A549 (cell line): ENCODE results near the gene DNAJB6. TPM values are rescaled to one million over a fixed set of nuclear protein-coding genes. Genes with fewer than 3 reads are reported as not detected.

Source experiments
- ATAC-seq, 2 experiments: fragments of 200-7000 bp in 1 of 2; fragments of >200 bp in 1 of 2; cut with Nextera tagmentation in 1 of 2; cut with Tn5 transposase in 1 of 2; 3 replicates each; pipeline versions ENCODE4 v1.8.0 to v1.9.1; 2018 to 2020; ENCODE audit warnings: mild to moderate bottlenecking in 1 of 2, moderate library complexity in 1 of 2
- CTCF ChIA-PET: fragments of 300-600 bp; sonication (Branson Sonifier 250); formaldehyde crosslinking; extraction: SDS; loops from one replicate; lab custom pipeline; 2021; ENCODE audit warnings: antibody characterized with exemption, inconsistent platforms; lab: Yijun Ruan, JAX
- POLR2A ChIA-PET: fragments of 350-600 bp; formaldehyde crosslinking; extraction: SDS; loops from one replicate; lab custom pipeline; 2021; ENCODE audit warnings: antibody characterized with exemption, inconsistent platforms; lab: Yijun Ruan, JAX
- DNase-seq, 2 experiments: peaks; one replicate each; pipeline versions ENCODE4 v3.0.0 to v3.0.0-alpha.2; 2011 to 2016; ENCODE audit warnings: low read depth in 1 of 2, low spot score in 1 of 2
- FAIRE-seq: peaks from 2 replicates; lab custom pipeline; 2011; peaks lifted over from hg19 to GRCh38; lab: Jason Lieb, UNC
- H3K27ac ChIP-seq, 2 experiments: fragments of >200 bp; sonication (Bioruptor Twin); formaldehyde crosslinking; 3 replicates each; pipeline ENCODE4 v1.5.1; 2016 to 2017
- H3K4me1 ChIP-seq: fragments of >200 bp; sonication (Bioruptor Twin); formaldehyde crosslinking; 3 replicates; pipeline ENCODE4 v1.6.1; 2016
- H3K4me2 ChIP-seq: fragments of >200 bp; sonication (Bioruptor Twin); formaldehyde crosslinking; 3 replicates; pipeline ENCODE4 v1.6.1; 2016
- H3K4me3 ChIP-seq: fragments of >200 bp; sonication (Bioruptor Twin); formaldehyde crosslinking; 3 replicates; pipeline ENCODE4 v1.5.1; 2016
- H3K9me3 ChIP-seq: fragments of >200 bp; sonication (Bioruptor Twin); formaldehyde crosslinking; 3 replicates; pipeline ENCODE4 v1.6.1; 2016
- ATOH8 ChIP-seq: fragments of 250-450 bp; sonication (Bioruptor Pico); IDR thresholded peaks from 2 replicates; pipeline ENCODE4 v1.5.0; 2020; ENCODE audit warnings: low read depth, mild to moderate bottlenecking, moderate library complexity
- BCL3 ChIP-seq: fragments of >200 bp; sonication (Bioruptor Twin); formaldehyde crosslinking; IDR thresholded peaks from 3 replicates; pipeline ENCODE4 v1.6.1; 2016
- CBX2 ChIP-seq: fragments of 200-600 bp; sonication (generic); IDR thresholded peaks from 2 replicates; pipeline ENCODE4 v1.6.1; 2016; ENCODE audit warnings: low read depth, mild to moderate bottlenecking, borderline replicate concordance
- E2F6 ChIP-seq: IDR thresholded peaks from 2 replicates; pipeline ENCODE4 v1.6.1; 2012; ENCODE audit warnings: low read depth, borderline replicate concordance
- ESRRA ChIP-seq: fragments of 150-350 bp; IDR thresholded peaks from 2 replicates; pipeline ENCODE4 v1.6.1; 2014; ENCODE audit warnings: mild to moderate bottlenecking, low read length, borderline replicate concordance
- FOSB ChIP-seq: fragments of 250-450 bp; sonication (Bioruptor Pico); IDR thresholded peaks from 2 replicates; pipeline ENCODE4 v1.5.0; 2020; ENCODE audit warnings: mild to moderate bottlenecking, moderate library complexity
- FOXS1 ChIP-seq: fragments of 250-450 bp; sonication (Bioruptor Pico); IDR thresholded peaks from 2 replicates; pipeline ENCODE4 v1.5.0; 2020; ENCODE audit warnings: mild to moderate bottlenecking, moderate library complexity
- HEYL ChIP-seq: fragments of 250-450 bp; sonication (Bioruptor Pico); IDR thresholded peaks from 2 replicates; pipeline ENCODE4 v1.8.0; 2021; ENCODE audit warnings: mild to moderate bottlenecking, moderate library complexity
- HOXA7 ChIP-seq: fragments of 250-450 bp; sonication (Bioruptor Pico); IDR thresholded peaks from 2 replicates; pipeline ENCODE4 v1.5.0; 2020; ENCODE audit warnings: mild to moderate bottlenecking, moderate library complexity
- HOXB5 ChIP-seq: fragments of 250-450 bp; sonication (Bioruptor Pico); IDR thresholded peaks from 2 replicates; pipeline ENCODE4 v1.5.0; 2020; ENCODE audit warnings: mild to moderate bottlenecking, moderate library complexity
- JUNB ChIP-seq: fragments of >200 bp; sonication (Bioruptor Twin); formaldehyde crosslinking; IDR thresholded peaks from 2 replicates; pipeline ENCODE4 v1.6.1; 2016
- KDM1A ChIP-seq: fragments of 200-600 bp; sonication (generic); IDR thresholded peaks from 2 replicates; pipeline ENCODE4 v1.6.1; 2016; ENCODE audit warnings: low read depth, mild to moderate bottlenecking
- MYC ChIP-seq: IDR thresholded peaks from 2 replicates; pipeline ENCODE4 v1.6.1; 2012; ENCODE audit warnings: mild to moderate bottlenecking, inconsistent platforms, low read length, improper control_type of control experiment, borderline replicate concordance
- NFE2L2 ChIP-seq: fragments of 150-350 bp; conservative IDR thresholded peaks from 2 replicates; pipeline ENCODE4 v1.6.1; 2014; ENCODE audit warnings: low read length
- NR3C1 ChIP-seq: fragments of >200 bp; sonication (Bioruptor Twin); formaldehyde crosslinking; IDR thresholded peaks from 3 replicates; pipeline ENCODE4 v1.6.1; 2017
- PBX3 ChIP-seq: IDR thresholded peaks from 2 replicates; pipeline ENCODE4 v1.6.1; 2012
- PHF8 ChIP-seq: fragments of 200-600 bp; sonication (generic); IDR thresholded peaks from 2 replicates; pipeline ENCODE4 v1.6.1; 2016; ENCODE audit warnings: low read depth, mild to moderate bottlenecking, antibody characterized with exemption, moderate library complexity, borderline replicate concordance
- RAD21 ChIP-seq, 2 experiments: fragments of >200 bp in 1 of 2; sonication (Bioruptor Twin) in 1 of 2; formaldehyde crosslinking in 1 of 2; IDR thresholded peaks in 1 of 2; conservative IDR thresholded peaks in 1 of 2; 2 replicates in 1 of 2; 3 replicates in 1 of 2; pipeline ENCODE4 v1.6.1; 2012 to 2018; ENCODE audit warnings: inconsistent platforms in 1 of 2
- TFCP2L1 ChIP-seq: fragments of 250-450 bp; sonication (Bioruptor Pico); IDR thresholded peaks from 2 replicates; pipeline ENCODE4 v1.5.0; 2021; ENCODE audit warnings: mild to moderate bottlenecking
- ZFP36 ChIP-seq: fragments of 450-650 bp; IDR thresholded peaks from 2 replicates; pipeline ENCODE4 v1.6.1; 2014; ENCODE audit warnings: borderline replicate concordance; ENCODE audit not compliant: partially characterized antibody
- ZSCAN20 ChIP-seq: fragments of 250-450 bp; sonication (Bioruptor Pico); IDR thresholded peaks from 2 replicates; pipeline ENCODE4 v1.8.0; 2022; ENCODE audit warnings: mild to moderate bottlenecking, moderate library complexity
- WGBS: methylation state at CpG from one replicate; pipeline ENCODE4 v1.1.6; 2017; ENCODE audit errors: missing lambda C conversion rate; 5-methylcytosine and 5-hydroxymethylcytosine counted together
- polyA plus RNA-seq, 4 experiments: library from polyadenylated mRNA; depleted of rRNA in 3 of 4; stranded (reverse); fragments of >200 nt; fragmentation: RNase III in 1 of 4; extraction: RNeasy Plus Mini Kit Qiagen cat#74134 plus additional on column Dnase treatment in 1 of 4; gene quantifications; 2 replicates in 3 of 4; 3 replicates in 1 of 4; pipeline ENCODE4 v1.2.3, GENCODE V29; 2011 to 2017
- TF ChIP-seq, protein P1 (sequence below): fragments of 450-650 bp; IDR thresholded peaks from 2 replicates; pipeline ENCODE4 v1.6.1; 2014; ENCODE audit warnings: antibody characterized with exemption

The DNAJB6 gene
- polyA plus RNA-seq, 2 of the 4 experiments (the other 2 are of a cell fraction): 117 to 136 TPM

GRCh38 chr7:157436076-157436475 lies 99.3 kb downstream of the DNAJB6 start (continued):
- no peak for TF ChIP-seq MYC
- TF ChIP-seq, protein P1, sequence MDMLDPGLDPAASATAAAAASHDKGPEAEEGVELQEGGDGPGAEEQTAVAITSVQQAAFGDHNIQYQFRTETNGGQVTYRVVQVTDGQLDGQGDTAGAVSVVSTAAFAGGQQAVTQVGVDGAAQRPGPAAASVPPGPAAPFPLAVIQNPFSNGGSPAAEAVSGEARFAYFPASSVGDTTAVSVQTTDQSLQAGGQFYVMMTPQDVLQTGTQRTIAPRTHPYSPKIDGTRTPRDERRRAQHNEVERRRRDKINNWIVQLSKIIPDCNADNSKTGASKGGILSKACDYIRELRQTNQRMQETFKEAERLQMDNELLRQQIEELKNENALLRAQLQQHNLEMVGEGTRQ: no peak
- no peak for TF ChIP-seq HOXA7 (CRISPR knock-in tag)
- TF ChIP-seq FOXS1 (CRISPR knock-in tag): no peak
- no peak for TF ChIP-seq KDM1A
- no peak for TF ChIP-seq CBX2
- TF ChIP-seq ZFP36: no peak
- no peak for TF ChIP-seq HEYL
- no peak for TF ChIP-seq PBX3

- DNase-seq (no peak), ATAC-seq (no peak), FAIRE-seq (no peak)
- Histone ChIP-seq H3K4me3 (no peak overlapping the region), H3K9me3 (no peaks in the 10 kb centered on the region)
- WGBS: 37% methylated on average over 13 of the region's 13 CpGs
- no peak for TF ChIP-seq NR3C1
- TF ChIP-seq RAD21 (conservative IDR thresholded peaks at IDR 0.05 in 1 of 2, IDR thresholded peaks at IDR 0.05 in 1 of 2): no peak
- no peak for TF ChIP-seq FOSB (CRISPR knock-in tag)
- TF ChIP-seq ZFP36: no peak
- no peak for TF ChIP-seq HOXB5 (CRISPR knock-in tag)
- TF ChIP-seq ATOH8 (CRISPR knock-in tag): no peak
- no peak for TF ChIP-seq ESRRA
- TF ChIP-seq HEYL: no peak
- TF ChIP-seq PHF8: no peak
- no peak for TF ChIP-seq JUNB
- no peak for TF ChIP-seq E2F6
- TF ChIP-seq BCL3: no peak
- no peak for TF ChIP-seq ZSCAN20
- no peak for TF ChIP-seq FOXS1 (CRISPR knock-in tag)
- TF ChIP-seq NFE2L2: no peak
- TF ChIP-seq TFCP2L1 (CRISPR knock-in tag): no peak
- TF ChIP-seq, all 56 proteins: peak for 0
- Histone ChIP-seq H3K27ac (no peak overlapping the region), H3K4me2 (no peak overlapping the region), H3K4me1 (peaks cover 6% of the 10 kb centered on the region; the same call in 1 of the 3 replicates)
- ChIA-PET CTCF (no interaction called here), POLR2A (no interaction called here)
These were observed 100.1 kb downstream of the DNAJB6 start for GRCh38 chr7:157436763-157437480.
